ENCODE results near the gene DUOX1. TPM values are rescaled to one million over a fixed set of nuclear protein-coding genes. Genes with fewer than 3 reads are reported as not detected.
A peak's percentile ranks its signal among the peaks of the same experiment; 100 is the strongest.

Gene DUOX1
- total and polyA plus RNA-seq, 2 donors (not counting 1 experiment from before 2014, with no cell fraction given): not detected

- Histone ChIP-seq H3K36me3 (ENCODE audit: control insufficient read depth, insufficient read depth, low read length) (no peaks in the 10 kb centered on the region), H3K4me3 (replicated peaks in 1 of 4; ENCODE audit: control extremely low read depth in 1 of 4, insufficient read depth in 1 of 4, low read depth in 3 of 4, low read length in 4 of 4) (no peak overlapping the region), H3K9me3 (ENCODE audit: control insufficient read depth, insufficient read depth, low read depth, low read length) (no peaks in the 10 kb centered on the region), H3K27me3 (ENCODE audit: control insufficient read depth, insufficient read depth, low read length) (no peaks in the 10 kb centered on the region), H3K27ac (ENCODE audit: insufficient read depth, low read length) (no peak overlapping the region), H4K20me1 (ENCODE audit: control insufficient read depth, extremely low read depth, insufficient read depth, low read length) (no peaks in the 10 kb centered on the region), H3K4me2 (ENCODE audit: extremely low read depth, insufficient read depth, low read length) (no peak overlapping the region), H3K79me2 (ENCODE audit: control insufficient read depth, insufficient read depth, low read length) (no peaks in the 10 kb centered on the region), H3K9ac (ENCODE audit: insufficient read depth, low read length) (no peak overlapping the region), H3K4me1 (ENCODE audit: control insufficient read depth, extremely low read depth, insufficient read depth, low read length) (no peaks in the 10 kb centered on the region), H2AFZ (ENCODE audit: low read length) (no peak overlapping the region)
- TF ChIP-seq CTCF (conservative IDR thresholded peaks at IDR 0.05 in 1 of 2, IDR thresholded peaks at IDR 0.05 in 1 of 2; ENCODE audit: low read depth in 1 of 2, low read length in 2 of 2) (no peak), EZH2 (IDR thresholded peaks at IDR 0.05; ENCODE audit: low read length, missing control alignments) (no peak)
- DNase-seq (ENCODE audit: low read depth in 2 of 2): no peak
These were observed 22.4 kb downstream of the DUOX1 start for GRCh38 chr15:45151998-45152828.

- Histone ChIP-seq H3K9me3 (ENCODE audit: control insufficient read depth, insufficient read depth, low read depth, low read length) (no peaks in the 10 kb centered on the region), H3K4me2 (ENCODE audit: extremely low read depth, insufficient read depth, low read length) (no peak overlapping the region), H4K20me1 (ENCODE audit: control insufficient read depth, extremely low read depth, insufficient read depth, low read length) (no peaks in the 10 kb centered on the region), H3K36me3 (ENCODE audit: control insufficient read depth, insufficient read depth, low read length) (no peaks in the 10 kb centered on the region), H2AFZ (ENCODE audit: low read length) (no peak overlapping the region), H3K4me1 (ENCODE audit: control insufficient read depth, extremely low read depth, insufficient read depth, low read length) (no peaks in the 10 kb centered on the region), H3K27me3 (ENCODE audit: control insufficient read depth, insufficient read depth, low read length) (no peaks in the 10 kb centered on the region), H3K4me3 (replicated peaks in 1 of 4; ENCODE audit: control extremely low read depth in 1 of 4, insufficient read depth in 1 of 4, low read depth in 3 of 4, low read length in 4 of 4) (no peak overlapping the region), H3K9ac (ENCODE audit: insufficient read depth, low read length) (no peak overlapping the region), H3K79me2 (ENCODE audit: control insufficient read depth, insufficient read depth, low read length) (no peaks in the 10 kb centered on the region), H3K27ac (ENCODE audit: insufficient read depth, low read length) (no peak overlapping the region)
- TF ChIP-seq EZH2 (IDR thresholded peaks at IDR 0.05; ENCODE audit: low read length, missing control alignments) (no peak), CTCF (conservative IDR thresholded peaks at IDR 0.05 in 1 of 2, IDR thresholded peaks at IDR 0.05 in 1 of 2; ENCODE audit: low read depth in 1 of 2, low read length in 2 of 2) (no peak)
- no peak for DNase-seq (ENCODE audit: low read depth in 2 of 2)
These were observed 25.9 kb downstream of the DUOX1 start for GRCh38 chr15:45155739-45156138.

GRCh38 chr15:45156744-45157455 is 27.1 kb downstream of the DUOX1 start:
- Histone ChIP-seq H3K79me2 (ENCODE audit: control insufficient read depth, insufficient read depth, low read length) (no peaks in the 10 kb centered on the region), H3K4me1 (ENCODE audit: control insufficient read depth, extremely low read depth, insufficient read depth, low read length) (no peaks in the 10 kb centered on the region), H3K27ac (ENCODE audit: insufficient read depth, low read length) (peak overlapping the region; percentile 27), H3K36me3 (ENCODE audit: control insufficient read depth, insufficient read depth, low read length) (no peaks in the 10 kb centered on the region), H2AFZ (ENCODE audit: low read length) (no peak overlapping the region), H3K9ac (ENCODE audit: insufficient read depth, low read length) (no peak overlapping the region), H3K4me3 (replicated peaks in 1 of 4; ENCODE audit: control extremely low read depth in 1 of 4, insufficient read depth in 1 of 4, low read depth in 3 of 4, low read length in 4 of 4) (no peak overlapping the region), H3K9me3 (ENCODE audit: control insufficient read depth, insufficient read depth, low read depth, low read length) (no peaks in the 10 kb centered on the region), H3K4me2 (ENCODE audit: extremely low read depth, insufficient read depth, low read length) (no peak overlapping the region), H4K20me1 (ENCODE audit: control insufficient read depth, extremely low read depth, insufficient read depth, low read length) (no peaks in the 10 kb centered on the region), H3K27me3 (ENCODE audit: control insufficient read depth, insufficient read depth, low read length) (no peaks in the 10 kb centered on the region)
- peak; percentile 18 to 92 for DNase-seq (ENCODE audit: low read depth in 2 of 2)
- TF ChIP-seq EZH2 (IDR thresholded peaks at IDR 0.05; ENCODE audit: low read length, missing control alignments) (no peak), CTCF (conservative IDR thresholded peaks at IDR 0.05 in 1 of 2, IDR thresholded peaks at IDR 0.05 in 1 of 2; ENCODE audit: low read depth in 1 of 2, low read length in 2 of 2) (no peak)
